Measurements from ENCODE around the gene SAMD4A. TPM values are rescaled to one million over a fixed set of nuclear protein-coding genes. Genes with fewer than 3 reads are reported as not detected.

The SAMD4A gene
- total RNA-seq, 4 donors from 2014 or later, result 7.9 to 18.7 (median 14.4) TPM

- TF ChIP-seq, protein P1, sequence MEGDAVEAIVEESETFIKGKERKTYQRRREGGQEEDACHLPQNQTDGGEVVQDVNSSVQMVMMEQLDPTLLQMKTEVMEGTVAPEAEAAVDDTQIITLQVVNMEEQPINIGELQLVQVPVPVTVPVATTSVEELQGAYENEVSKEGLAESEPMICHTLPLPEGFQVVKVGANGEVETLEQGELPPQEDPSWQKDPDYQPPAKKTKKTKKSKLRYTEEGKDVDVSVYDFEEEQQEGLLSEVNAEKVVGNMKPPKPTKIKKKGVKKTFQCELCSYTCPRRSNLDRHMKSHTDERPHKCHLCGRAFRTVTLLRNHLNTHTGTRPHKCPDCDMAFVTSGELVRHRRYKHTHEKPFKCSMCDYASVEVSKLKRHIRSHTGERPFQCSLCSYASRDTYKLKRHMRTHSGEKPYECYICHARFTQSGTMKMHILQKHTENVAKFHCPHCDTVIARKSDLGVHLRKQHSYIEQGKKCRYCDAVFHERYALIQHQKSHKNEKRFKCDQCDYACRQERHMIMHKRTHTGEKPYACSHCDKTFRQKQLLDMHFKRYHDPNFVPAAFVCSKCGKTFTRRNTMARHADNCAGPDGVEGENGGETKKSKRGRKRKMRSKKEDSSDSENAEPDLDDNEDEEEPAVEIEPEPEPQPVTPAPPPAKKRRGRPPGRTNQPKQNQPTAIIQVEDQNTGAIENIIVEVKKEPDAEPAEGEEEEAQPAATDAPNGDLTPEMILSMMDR (IDR thresholded peaks at IDR 0.05), result no peak
- TF ChIP-seq POLR2A (IDR thresholded peaks at IDR 0.05), result no peak
- intact Hi-C loops (cut with DNase I; ENCODE audit: low total_unique reads), result no loop called here
- WGBS, 2 donors, result 64 to 81% methylated on average over 4 of the region's 4 CpGs
- no peak for DNase-seq (ENCODE audit: low spot score in 2 of 2)
- no peak overlapping the region for H3K4me3 ChIP-seq (ENCODE audit: low read depth, poor library complexity, severe bottlenecking)
Observed at GRCh38 chr14:54591866-54592265, 24.9 kb downstream of the SAMD4A start.

GRCh38 chr14:54593860-54594259 lies 26.9 kb downstream of the SAMD4A start:
- intact Hi-C loops (cut with DNase I; ENCODE audit: low total_unique reads), result no loop called here
- DNase-seq (ENCODE audit: low spot score in 2 of 2), result no peak
- no peak for TF ChIP-seq POLR2A (IDR thresholded peaks at IDR 0.05)
- TF ChIP-seq, protein P1 (IDR thresholded peaks at IDR 0.05), result no peak
- H3K4me3 ChIP-seq (ENCODE audit: low read depth, poor library complexity, severe bottlenecking), result no peak overlapping the region
- 60 to 67% methylated on average over 1 of the region's 1 CpG for WGBS, 2 donors

GRCh38 chr14:54594537-54594936 lies 27.6 kb downstream of the SAMD4A start:
- 53 to 63% methylated on average over 1 of the region's 1 CpG for WGBS, 2 donors
- TF ChIP-seq POLR2A (IDR thresholded peaks at IDR 0.05), result no peak
- TF ChIP-seq, protein P1 (IDR thresholded peaks at IDR 0.05), result no peak
- no peak overlapping the region for H3K4me3 ChIP-seq (ENCODE audit: low read depth, poor library complexity, severe bottlenecking)
- DNase-seq (ENCODE audit: low spot score in 2 of 2), result no peak
- intact Hi-C loops (cut with DNase I; ENCODE audit: low total_unique reads), result no loop called here

- no peak for DNase-seq (ENCODE audit: low spot score in 2 of 2)
- intact Hi-C loops (cut with DNase I; ENCODE audit: low total_unique reads), result no loop called here
- 88 to 89% methylated on average over 5 of the region's 5 CpGs for WGBS, 2 donors
- TF ChIP-seq, protein P1 (IDR thresholded peaks at IDR 0.05), result no peak
- no peak for TF ChIP-seq POLR2A (IDR thresholded peaks at IDR 0.05)
- H3K4me3 ChIP-seq (ENCODE audit: low read depth, poor library complexity, severe bottlenecking), result no peak overlapping the region
Observed at GRCh38 chr14:54597795-54598443, 31.0 kb downstream of the SAMD4A start.

DNA sequence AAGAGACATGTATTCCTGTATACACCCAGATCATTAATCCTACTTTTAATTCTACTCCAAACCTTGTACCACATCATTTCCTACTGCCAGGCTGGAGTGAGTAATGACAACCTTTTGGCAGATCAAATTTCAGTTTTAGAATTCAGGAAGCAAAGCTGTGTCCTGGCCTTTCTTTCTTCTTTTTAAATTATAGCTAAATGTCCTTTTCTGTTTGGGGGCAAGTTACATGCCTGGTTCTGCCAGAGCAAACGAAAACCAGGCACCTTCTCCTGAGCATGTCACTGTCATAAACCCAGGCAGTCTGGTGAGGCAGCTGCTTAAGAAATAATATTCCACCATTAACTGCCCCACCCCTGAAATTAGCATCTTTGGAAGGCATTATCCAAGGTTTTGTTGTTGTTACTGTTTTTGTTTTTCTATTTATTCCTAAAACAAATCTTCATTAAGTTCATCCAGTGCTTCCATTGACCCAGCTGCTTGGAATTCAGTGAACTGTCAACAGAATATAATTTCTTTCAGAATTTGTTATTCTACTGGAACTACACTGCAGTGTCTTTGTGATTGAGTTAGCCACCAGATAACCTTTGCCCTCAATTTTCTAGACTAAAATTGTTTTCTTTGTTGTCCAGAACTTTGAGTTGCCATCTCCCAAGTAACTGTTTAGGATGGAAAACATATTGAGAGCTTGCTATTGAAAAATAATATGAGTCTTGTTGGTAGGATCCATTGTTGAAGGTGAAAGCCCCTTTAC lies 33.2 kb downstream of the SAMD4A start:
- TF ChIP-seq, protein P1 (IDR thresholded peaks at IDR 0.05), result no peak
- TF ChIP-seq POLR2A (IDR thresholded peaks at IDR 0.05), result no peak
- no peak for DNase-seq (ENCODE audit: low spot score in 2 of 2)
- 0 to 7% methylated on average over 1 of the region's 1 CpG for WGBS, 2 donors
- intact Hi-C loops (cut with DNase I; ENCODE audit: low total_unique reads), result no loop called here
- H3K4me3 ChIP-seq (ENCODE audit: low read depth, poor library complexity, severe bottlenecking), result no peak overlapping the region

Data from lower leg skin (tissue), 4 donors.